Liver (tissue), 9 donors: ENCODE results near the gene TCAP. TPM values are rescaled to one million over a fixed set of nuclear protein-coding genes. Genes with fewer than 3 reads are reported as not detected.

ENCODE experiments used
- DNase-seq: peaks from one replicate; pipeline ENCODE4 v3.0.0-alpha.2; 2017; ENCODE audit warnings: low spot score
- H3K27ac ChIP-seq, 2 donors: one replicate each; pipeline ENCODE4 v1.7.0; 2013; ENCODE audit warnings: inconsistent platforms in 2 of 2, low read length in 2 of 2, control low read depth in 1 of 2, low read depth in 1 of 2, mild to moderate bottlenecking in 1 of 2
- H3K27me3 ChIP-seq, 4 donors: one replicate each; pipeline versions ENCODE4 v1.6.1 to v1.7.0; 2013; ENCODE audit warnings: low read length in 3 of 4, inconsistent platforms in 1 of 4, mild to moderate bottlenecking in 1 of 4, moderate library complexity in 1 of 4; ENCODE audit not compliant: control insufficient read depth in 4 of 4, insufficient read depth in 4 of 4
- H3K36me3 ChIP-seq, 4 donors: one replicate each; pipeline versions ENCODE4 v1.6.1 to v1.7.0; 2013; ENCODE audit warnings: low read length in 3 of 4, mild to moderate bottlenecking in 3 of 4, low read depth in 1 of 4, moderate library complexity in 1 of 4; ENCODE audit not compliant: control insufficient read depth in 4 of 4, insufficient read depth in 3 of 4
- H3K4me1 ChIP-seq, 4 donors: one replicate each; pipeline versions ENCODE4 v1.6.1 to v1.7.0; 2013; ENCODE audit warnings: low read length in 3 of 4, mild to moderate bottlenecking in 3 of 4, moderate library complexity in 1 of 4; ENCODE audit not compliant: control insufficient read depth in 4 of 4, insufficient read depth in 4 of 4
- H3K4me3 ChIP-seq, 3 donors: one replicate each; pipeline versions ENCODE4 v1.6.1 to v1.7.0; 2013; ENCODE audit warnings: low read length in 3 of 3, control low read depth in 1 of 3, low read depth in 1 of 3, mild to moderate bottlenecking in 1 of 3
- H3K9ac ChIP-seq, 2 donors: one replicate each; pipeline ENCODE4 v1.7.0; 2013; ENCODE audit warnings: low read length in 2 of 2, mild to moderate bottlenecking in 2 of 2, moderate library complexity in 2 of 2, control low read depth in 1 of 2, low read depth in 1 of 2
- H3K9me3 ChIP-seq, 4 donors: one replicate each; pipeline versions ENCODE4 v1.6.1 to v1.7.0; 2013; ENCODE audit warnings: low read length in 3 of 4; ENCODE audit not compliant: control insufficient read depth in 4 of 4
- EGR1 ChIP-seq, 2 donors: IDR thresholded peaks; 2 replicates each; pipeline ENCODE4 v1.6.1; 2016 to 2018; ENCODE audit warnings: antibody characterized with exemption in 2 of 2, low read depth in 2 of 2
- FOXA1 ChIP-seq: IDR thresholded peaks from 2 replicates; pipeline ENCODE4 v1.6.1; 2016; ENCODE audit warnings: antibody characterized with exemption
- FOXA2 ChIP-seq: IDR thresholded peaks from 2 replicates; pipeline ENCODE4 v1.6.1; 2016; ENCODE audit warnings: antibody characterized with exemption
- GABPA ChIP-seq, 2 donors: IDR thresholded peaks in 1 of 2; conservative IDR thresholded peaks in 1 of 2; 2 replicates each; pipeline ENCODE4 v1.6.1; 2016; ENCODE audit warnings: antibody characterized with exemption in 2 of 2, mild to moderate bottlenecking in 1 of 2, moderate library complexity in 1 of 2
- HNF4A ChIP-seq, 2 donors: conservative IDR thresholded peaks; 2 replicates each; pipeline ENCODE4 v1.6.1; 2016; ENCODE audit warnings: antibody characterized with exemption in 2 of 2, mild to moderate bottlenecking in 2 of 2
- JUND ChIP-seq, 2 donors: IDR thresholded peaks; 2 replicates each; pipeline ENCODE4 v1.6.1; 2016; ENCODE audit warnings: antibody characterized with exemption in 2 of 2
- NR2F2 ChIP-seq: IDR thresholded peaks from 2 replicates; pipeline ENCODE4 v1.6.1; 2016; ENCODE audit warnings: antibody characterized with exemption
- RAD21 ChIP-seq, 2 donors: IDR thresholded peaks; 2 replicates each; pipeline ENCODE4 v1.6.1; 2016; ENCODE audit warnings: antibody characterized with exemption in 2 of 2, mild to moderate bottlenecking in 2 of 2
- RXRA ChIP-seq, 2 donors: IDR thresholded peaks; 2 replicates each; pipeline ENCODE4 v1.6.1; 2017 to 2018; ENCODE audit warnings: antibody characterized with exemption in 2 of 2, mild to moderate bottlenecking in 1 of 2
- SP1 ChIP-seq: IDR thresholded peaks from 2 replicates; pipeline ENCODE4 v1.6.1; 2018; ENCODE audit warnings: antibody characterized with exemption, mild to moderate bottlenecking
- YY1 ChIP-seq: IDR thresholded peaks from 2 replicates; pipeline ENCODE4 v1.6.1; 2016; ENCODE audit warnings: antibody characterized with exemption, mild to moderate bottlenecking
- WGBS: extraction: QIAGEN DNeasy Blood & Tissue Kit; methylation state at CpG from one replicate; pipeline ENCODE4 v1.1.7; 2013; 5-methylcytosine and 5-hydroxymethylcytosine counted together
- polyA plus RNA-seq, 2 donors: library from polyadenylated mRNA; stranded (reverse) in 1 of 2; unstranded in 1 of 2; fragments of 200-250 nt in 1 of 2; fragments of >200 nt in 1 of 2; fragmentation: Nextera tagmentation in 1 of 2; extraction: Ambion mirVana in 1 of 2; gene quantifications; one replicate each; pipeline versions ENCODE4 v1.2.1 to v1.2.3, GENCODE V29; 2013 to 2015
- total RNA-seq, 2 donors: library from RNA; depleted of rRNA; stranded (reverse); fragments of >200 nt; gene quantifications; one replicate each; pipeline ENCODE4 v1.2.3, GENCODE V29; 2014
- TF ChIP-seq, protein P1 (sequence below): IDR thresholded peaks from 2 replicates; pipeline ENCODE4 v1.6.1; 2016; ENCODE audit warnings: antibody characterized with exemption
- TF ChIP-seq, protein P2 (sequence below): IDR thresholded peaks from 2 replicates; pipeline ENCODE4 v1.6.1; 2016; ENCODE audit warnings: antibody characterized with exemption
- TF ChIP-seq, protein P3 (sequence below): IDR thresholded peaks from 2 replicates; pipeline ENCODE4 v1.6.1; 2016; ENCODE audit warnings: antibody characterized with exemption
- TF ChIP-seq, protein P4 (sequence below): fragments of 150-350 bp; IDR thresholded peaks from 2 replicates; pipeline ENCODE4 v1.5.1; 2017; ENCODE audit warnings: improper control_type of control experiment, low read depth, low read length; ENCODE audit not compliant: missing input control
- donor health status: healthy.
- donor health status: healthy.
- donor health status: healthy.
- donor health status: healthy.
- donor health status: healthy.

Gene TCAP, protein sequence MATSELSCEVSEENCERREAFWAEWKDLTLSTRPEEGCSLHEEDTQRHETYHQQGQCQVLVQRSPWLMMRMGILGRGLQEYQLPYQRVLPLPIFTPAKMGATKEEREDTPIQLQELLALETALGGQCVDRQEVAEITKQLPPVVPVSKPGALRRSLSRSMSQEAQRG
- total RNA-seq (under 1 TPM; 0.14 to 0.67 TPM), polyA plus RNA-seq (under 1 TPM in 1 of 2 donors, not detected in 1; 0.22 TPM)

DNA sequence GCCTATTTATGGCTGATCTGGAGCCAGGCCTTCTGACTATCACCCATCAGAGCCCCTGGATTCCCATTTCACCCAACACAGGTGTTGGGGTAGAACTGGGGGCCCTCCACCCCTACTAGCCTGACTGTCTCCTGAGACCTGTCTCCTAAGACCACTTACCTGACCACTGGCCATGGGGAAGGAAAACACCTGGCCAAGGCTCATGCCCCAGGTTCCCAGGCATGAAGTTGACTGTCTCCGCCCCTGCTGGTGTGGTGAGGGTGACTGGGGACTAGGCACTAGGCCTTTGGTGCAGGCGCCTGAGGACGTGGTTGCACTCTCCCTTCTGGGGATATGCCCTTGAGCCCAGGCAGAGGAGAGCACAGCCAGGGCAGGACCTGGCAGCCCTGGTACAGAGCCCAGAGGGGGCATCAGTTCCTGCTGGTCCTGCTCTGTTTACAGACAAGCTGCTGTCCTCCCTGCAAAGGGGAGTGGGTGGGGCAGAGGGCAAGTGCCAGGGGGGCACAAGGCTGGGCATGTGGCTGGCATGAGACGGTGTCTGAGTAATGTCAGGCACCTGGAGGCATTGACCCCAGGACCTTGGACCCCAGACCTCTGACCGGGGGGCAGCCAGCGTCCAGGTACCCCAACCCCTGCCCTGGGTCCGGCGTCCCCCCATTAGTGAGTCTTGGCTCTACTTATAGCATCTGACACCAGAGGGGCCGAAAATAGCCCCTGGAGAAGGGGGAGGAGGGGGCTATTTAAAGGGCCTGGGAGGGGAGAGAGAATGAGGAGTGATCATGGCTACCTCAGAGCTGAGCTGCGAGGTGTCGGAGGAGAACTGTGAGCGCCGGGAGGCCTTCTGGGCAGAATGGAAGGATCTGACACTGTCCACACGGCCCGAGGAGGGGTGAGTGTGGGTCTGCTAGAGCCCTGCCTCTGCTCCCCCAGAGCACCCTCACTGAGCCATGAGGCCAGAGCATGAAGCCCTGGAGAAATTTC, at the start of gene TCAP:
Gene TCAP (plus strand): TSS at position 769 of the 981 bp plus-strand sequence. CDS start 11 bp downstream, at position 780.
- Histone ChIP-seq H3K27me3 (no peaks in the 10 kb centered on the region), H3K9ac (no peak within 1 kb of the TSS), H3K36me3 (peaks cover 0 to 9% (median 0%) of the 10 kb centered on the region in 4 donors), H3K9me3 (no peaks in the 10 kb centered on the region), H3K4me3 (no peak within 1 kb of the TSS), H3K4me1 (peaks cover 31 to 79% (median 66%) of the 10 kb centered on the region in 4 donors), H3K27ac (no peak within 1 kb of the TSS)
- TF ChIP-seq EGR1 (IDR thresholded peaks at IDR 0.05; ENCODE audit: low read depth in 2 of 2) (no peak), RXRA (IDR thresholded peaks at IDR 0.05) (peak in 1 of 2 donors; percentile 31), HNF4A (conservative IDR thresholded peaks at IDR 0.05) (peak in 1 of 2 donors; percentile 14), JUND (IDR thresholded peaks at IDR 0.05) (no peak)
- TF ChIP-seq, protein P1, sequence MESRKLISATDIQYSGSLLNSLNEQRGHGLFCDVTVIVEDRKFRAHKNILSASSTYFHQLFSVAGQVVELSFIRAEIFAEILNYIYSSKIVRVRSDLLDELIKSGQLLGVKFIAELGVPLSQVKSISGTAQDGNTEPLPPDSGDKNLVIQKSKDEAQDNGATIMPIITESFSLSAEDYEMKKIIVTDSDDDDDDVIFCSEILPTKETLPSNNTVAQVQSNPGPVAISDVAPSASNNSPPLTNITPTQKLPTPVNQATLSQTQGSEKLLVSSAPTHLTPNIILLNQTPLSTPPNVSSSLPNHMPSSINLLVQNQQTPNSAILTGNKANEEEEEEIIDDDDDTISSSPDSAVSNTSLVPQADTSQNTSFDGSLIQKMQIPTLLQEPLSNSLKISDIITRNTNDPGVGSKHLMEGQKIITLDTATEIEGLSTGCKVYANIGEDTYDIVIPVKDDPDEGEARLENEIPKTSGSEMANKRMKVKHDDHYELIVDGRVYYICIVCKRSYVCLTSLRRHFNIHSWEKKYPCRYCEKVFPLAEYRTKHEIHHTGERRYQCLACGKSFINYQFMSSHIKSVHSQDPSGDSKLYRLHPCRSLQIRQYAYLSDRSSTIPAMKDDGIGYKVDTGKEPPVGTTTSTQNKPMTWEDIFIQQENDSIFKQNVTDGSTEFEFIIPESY, result no peak
- DNase-seq, result no peak
- 31% methylated on average over 15 of the region's 15 CpGs for whole genome bisulfite sequencing

DNA sequence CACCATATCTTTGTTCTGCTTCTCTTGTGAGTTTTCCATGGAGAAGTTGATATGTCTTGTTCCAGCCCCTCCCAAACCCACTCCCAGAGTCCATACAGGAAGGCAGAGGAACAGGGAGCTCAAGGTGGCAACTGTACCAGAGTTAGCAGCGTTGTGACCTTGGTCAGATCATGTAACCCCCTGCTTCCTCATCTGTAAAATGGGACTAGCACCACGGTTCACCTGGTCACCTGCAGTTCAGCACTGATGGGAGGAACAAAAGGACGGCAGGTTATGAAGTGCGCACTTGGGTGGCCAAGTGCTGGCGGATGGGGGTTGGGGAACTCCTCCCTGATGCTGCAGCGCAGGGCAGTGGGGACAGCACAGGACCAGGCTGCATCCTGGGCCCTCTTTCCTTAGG, 49.7 kb upstream of the TCAP start:
- peaks cover 0 to 11% (median 5%) of the 10 kb centered on the region in 4 donors for H3K4me1 ChIP-seq
- no peaks in the 10 kb centered on the region for H3K36me3 ChIP-seq
- H3K27ac ChIP-seq, result no peak overlapping the region
- 59% methylated on average over 6 of the region's 6 CpGs for WGBS
- H3K9ac ChIP-seq, result no peak overlapping the region
- H3K27me3 ChIP-seq, result peaks cover 0 to 2% (median 0%) of the 10 kb centered on the region in 4 donors
- H3K9me3 ChIP-seq, result no peaks in the 10 kb centered on the region
- TF ChIP-seq, protein P2, sequence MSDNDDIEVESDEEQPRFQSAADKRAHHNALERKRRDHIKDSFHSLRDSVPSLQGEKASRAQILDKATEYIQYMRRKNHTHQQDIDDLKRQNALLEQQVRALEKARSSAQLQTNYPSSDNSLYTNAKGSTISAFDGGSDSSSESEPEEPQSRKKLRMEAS, result no peak
- H3K4me3 ChIP-seq, result no peak overlapping the region
- DNase-seq, result no peak

DNA sequence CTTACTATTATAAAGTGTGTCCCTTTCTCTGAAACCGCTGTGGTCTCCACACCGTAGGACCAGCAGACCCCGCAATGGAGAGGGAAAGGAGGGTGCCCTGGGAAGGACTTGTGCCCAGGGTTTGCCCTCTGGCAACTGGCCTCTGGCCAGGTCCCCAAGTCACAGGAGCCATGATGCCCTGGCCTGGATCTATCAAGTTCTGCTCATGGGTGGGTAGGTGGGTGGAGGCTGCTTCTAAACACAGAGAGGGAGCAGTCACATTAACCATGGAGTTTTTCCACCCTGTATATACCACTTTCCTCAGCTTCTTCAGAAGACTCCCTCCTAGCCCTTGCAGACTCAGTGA, 48.1 kb upstream of the TCAP start:
- H3K4me3 ChIP-seq, result no peak overlapping the region
- H3K9ac ChIP-seq, result no peak overlapping the region
- no peaks in the 10 kb centered on the region for H3K36me3 ChIP-seq
- H3K9me3 ChIP-seq, result no peaks in the 10 kb centered on the region
- no peak overlapping the region for H3K27ac ChIP-seq
- 93% methylated on average over 3 of the region's 3 CpGs for WGBS
- peaks cover 0 to 13% (median 6%) of the 10 kb centered on the region in 4 donors for H3K4me1 ChIP-seq
- no peak for DNase-seq
- peaks cover 0 to 2% (median 0%) of the 10 kb centered on the region in 4 donors for H3K27me3 ChIP-seq
- TF ChIP-seq, protein P1, result no peak
- TF ChIP-seq, protein P3, sequence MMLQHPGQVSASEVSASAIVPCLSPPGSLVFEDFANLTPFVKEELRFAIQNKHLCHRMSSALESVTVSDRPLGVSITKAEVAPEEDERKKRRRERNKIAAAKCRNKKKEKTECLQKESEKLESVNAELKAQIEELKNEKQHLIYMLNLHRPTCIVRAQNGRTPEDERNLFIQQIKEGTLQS, result no peak
- TF ChIP-seq, protein P2, result no peak
- no peak for TF ChIP-seq FOXA1
- TF ChIP-seq JUND (IDR thresholded peaks at IDR 0.05), result no peak
- no peak for TF ChIP-seq EGR1 (IDR thresholded peaks at IDR 0.05; ENCODE audit: low read depth in 2 of 2)
- TF ChIP-seq, protein P4, sequence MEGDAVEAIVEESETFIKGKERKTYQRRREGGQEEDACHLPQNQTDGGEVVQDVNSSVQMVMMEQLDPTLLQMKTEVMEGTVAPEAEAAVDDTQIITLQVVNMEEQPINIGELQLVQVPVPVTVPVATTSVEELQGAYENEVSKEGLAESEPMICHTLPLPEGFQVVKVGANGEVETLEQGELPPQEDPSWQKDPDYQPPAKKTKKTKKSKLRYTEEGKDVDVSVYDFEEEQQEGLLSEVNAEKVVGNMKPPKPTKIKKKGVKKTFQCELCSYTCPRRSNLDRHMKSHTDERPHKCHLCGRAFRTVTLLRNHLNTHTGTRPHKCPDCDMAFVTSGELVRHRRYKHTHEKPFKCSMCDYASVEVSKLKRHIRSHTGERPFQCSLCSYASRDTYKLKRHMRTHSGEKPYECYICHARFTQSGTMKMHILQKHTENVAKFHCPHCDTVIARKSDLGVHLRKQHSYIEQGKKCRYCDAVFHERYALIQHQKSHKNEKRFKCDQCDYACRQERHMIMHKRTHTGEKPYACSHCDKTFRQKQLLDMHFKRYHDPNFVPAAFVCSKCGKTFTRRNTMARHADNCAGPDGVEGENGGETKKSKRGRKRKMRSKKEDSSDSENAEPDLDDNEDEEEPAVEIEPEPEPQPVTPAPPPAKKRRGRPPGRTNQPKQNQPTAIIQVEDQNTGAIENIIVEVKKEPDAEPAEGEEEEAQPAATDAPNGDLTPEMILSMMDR, result no peak
- no peak for TF ChIP-seq YY1
- no peak for TF ChIP-seq RAD21 (IDR thresholded peaks at IDR 0.05)
- TF ChIP-seq HNF4A (conservative IDR thresholded peaks at IDR 0.05), result no peak
- TF ChIP-seq SP1, result no peak
- no peak for TF ChIP-seq FOXA2
- no peak for TF ChIP-seq GABPA (IDR thresholded peaks at IDR 0.05 in 1 of 2, conservative IDR thresholded peaks at IDR 0.05 in 1 of 2)
- no peak for TF ChIP-seq NR2F2
